ENCODE measurements around the gene PIGU. TPM values are rescaled to one million over a fixed set of nuclear protein-coding genes. Genes with fewer than 3 reads are reported as not detected.

Gene PIGU
- total RNA-seq, 1 experiment from 2014 or later = 25.0 TPM

DNA sequence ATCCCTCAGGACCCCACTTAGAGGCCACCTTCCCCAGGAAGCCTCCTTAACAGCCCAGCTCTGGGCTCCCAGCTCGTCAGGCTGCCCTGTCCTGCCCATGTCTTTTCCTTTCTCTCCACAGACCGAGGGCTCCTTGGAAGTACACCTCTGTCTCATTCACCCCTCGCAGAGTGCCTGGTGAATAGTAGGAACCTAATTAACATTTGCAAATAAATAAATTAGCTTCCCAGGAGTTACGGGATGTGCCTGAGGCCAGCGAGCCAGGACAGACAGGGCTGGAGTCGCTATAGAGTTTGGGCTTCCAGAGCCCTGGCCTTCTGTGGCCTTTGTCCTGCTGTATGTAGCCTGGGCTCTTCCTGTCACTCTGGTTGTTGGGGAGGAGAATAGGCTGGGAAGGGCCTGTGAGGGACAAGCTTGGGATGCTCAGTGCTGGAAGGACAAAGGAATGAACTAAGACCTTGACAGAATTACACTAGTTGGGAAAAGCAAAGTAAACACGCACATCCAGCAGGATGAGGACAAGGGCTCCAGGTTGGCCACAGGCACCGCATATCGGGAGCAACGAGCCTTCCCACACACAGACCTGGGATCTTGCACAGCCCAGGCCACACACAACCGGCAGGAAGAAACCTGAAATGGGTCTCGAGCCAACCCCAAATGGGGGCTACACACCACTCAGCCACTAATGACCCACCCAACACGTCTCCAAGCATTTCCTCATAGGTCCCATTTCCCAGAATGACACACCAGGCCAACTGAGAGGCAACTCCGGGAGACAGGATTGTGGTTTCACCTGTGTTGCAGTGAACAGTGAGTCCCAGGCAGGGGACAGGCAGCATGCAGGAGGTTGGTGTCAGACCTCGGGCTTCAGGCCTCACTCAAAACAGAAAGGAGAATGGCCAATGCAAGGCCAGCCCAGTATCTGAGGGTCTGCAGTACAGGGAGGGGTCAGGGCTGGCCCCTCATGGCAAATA lies 108.7 kb downstream of the PIGU start:
- POLR2A ChIA-PET (ENCODE audit: unreplicated experiment) = no interaction called here
- intact Hi-C loops (cut with micrococcal nuclease; ENCODE audit: unreplicated experiment) = no loop called here
- Histone ChIP-seq H3K27ac (no peak overlapping the region), H3F3A (ENCODE audit: insufficient read depth, low read depth) (no peaks in the 10 kb centered on the region; the same call in 1 of the 2 replicates), H3K36me3 (ENCODE audit: low read depth) (no peaks in the 10 kb centered on the region), H3K27me3 (ENCODE audit: insufficient read depth, low read depth) (no peaks in the 10 kb centered on the region), H4K20me1 (ENCODE audit: insufficient read depth) (no peaks in the 10 kb centered on the region), H3K79me2 (ENCODE audit: low read depth) (no peaks in the 10 kb centered on the region), H3K4me2 (no peak overlapping the region), H3K9me2 (ENCODE audit: insufficient read depth) (no peaks in the 10 kb centered on the region), H3K4me1 (replicated peaks; ENCODE audit: insufficient read depth) (no peaks in the 10 kb centered on the region), H3K9me3 (ENCODE audit: insufficient read depth, low read depth) (no peaks in the 10 kb centered on the region), H2AFZ (no peak overlapping the region), H3K4me3 (no peak overlapping the region)
- no TSS peak for BruUV-seq (replicated peaks)
- TF ChIP-seq EZH2 (IDR thresholded peaks at IDR 0.05; ENCODE audit: low read depth) = no peak
- TF ChIP-seq, protein P1, sequence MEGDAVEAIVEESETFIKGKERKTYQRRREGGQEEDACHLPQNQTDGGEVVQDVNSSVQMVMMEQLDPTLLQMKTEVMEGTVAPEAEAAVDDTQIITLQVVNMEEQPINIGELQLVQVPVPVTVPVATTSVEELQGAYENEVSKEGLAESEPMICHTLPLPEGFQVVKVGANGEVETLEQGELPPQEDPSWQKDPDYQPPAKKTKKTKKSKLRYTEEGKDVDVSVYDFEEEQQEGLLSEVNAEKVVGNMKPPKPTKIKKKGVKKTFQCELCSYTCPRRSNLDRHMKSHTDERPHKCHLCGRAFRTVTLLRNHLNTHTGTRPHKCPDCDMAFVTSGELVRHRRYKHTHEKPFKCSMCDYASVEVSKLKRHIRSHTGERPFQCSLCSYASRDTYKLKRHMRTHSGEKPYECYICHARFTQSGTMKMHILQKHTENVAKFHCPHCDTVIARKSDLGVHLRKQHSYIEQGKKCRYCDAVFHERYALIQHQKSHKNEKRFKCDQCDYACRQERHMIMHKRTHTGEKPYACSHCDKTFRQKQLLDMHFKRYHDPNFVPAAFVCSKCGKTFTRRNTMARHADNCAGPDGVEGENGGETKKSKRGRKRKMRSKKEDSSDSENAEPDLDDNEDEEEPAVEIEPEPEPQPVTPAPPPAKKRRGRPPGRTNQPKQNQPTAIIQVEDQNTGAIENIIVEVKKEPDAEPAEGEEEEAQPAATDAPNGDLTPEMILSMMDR (conservative IDR thresholded peaks at IDR 0.05) = no peak
- DNase-seq = no peak
- CTCF ChIA-PET = no interaction called here

DNA sequence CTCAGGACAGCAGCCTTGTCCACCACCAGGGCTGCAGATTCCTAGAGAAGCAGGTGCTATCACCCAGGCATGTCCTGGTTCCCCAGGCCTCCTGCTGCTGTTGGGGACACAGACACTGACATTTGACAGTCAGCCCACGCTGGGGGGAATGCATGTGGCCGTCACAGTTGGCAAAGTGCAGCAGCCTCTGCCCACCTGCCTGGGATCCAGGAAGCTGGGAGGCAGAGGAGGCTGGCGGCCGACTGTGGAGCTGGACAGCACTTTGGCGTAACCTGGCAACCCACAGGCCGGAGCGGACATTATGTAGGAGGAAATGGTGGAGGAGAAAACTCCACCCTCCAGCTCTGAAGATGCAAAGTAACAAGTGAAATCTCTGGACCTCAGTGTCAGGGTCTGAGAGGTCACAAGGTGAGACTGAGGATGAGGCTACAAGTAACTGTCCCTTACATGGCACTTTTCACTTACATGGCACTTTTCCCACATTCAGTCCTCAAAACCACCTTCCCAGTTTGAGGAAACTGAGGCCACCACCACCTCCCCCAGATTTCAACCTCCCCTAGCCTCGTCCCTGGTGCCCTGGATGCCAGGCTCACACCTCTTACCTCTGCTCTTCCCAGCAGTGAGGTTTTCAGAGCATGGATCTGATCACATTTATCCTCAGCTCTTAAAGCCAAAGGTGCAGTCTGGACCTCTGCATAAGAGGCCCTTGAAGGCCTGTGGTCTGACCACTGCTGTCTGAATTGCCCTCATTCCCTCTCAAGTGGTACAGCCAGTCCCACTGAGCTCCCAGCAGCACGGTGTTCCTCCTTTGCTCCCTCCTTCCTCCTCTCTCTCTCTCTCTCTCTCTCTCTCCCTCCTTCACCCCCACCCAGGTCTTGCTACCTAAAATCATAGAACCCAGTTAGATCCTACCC lies 109.7 kb downstream of the PIGU start:
- no peaks in the 10 kb centered on the region for H3K27me3 ChIP-seq (ENCODE audit: insufficient read depth, low read depth)
- ChIA-PET POLR2A (ENCODE audit: unreplicated experiment) (no interaction called here), CTCF (interaction anchor here (0.6 kb wide), 1 partner anchor 90 kb away, joined by 4 read pairs; no protein-coding TSS in a partner anchor)
- H3K4me2 ChIP-seq = no peak overlapping the region
- no peak for TF ChIP-seq EZH2 (IDR thresholded peaks at IDR 0.05; ENCODE audit: low read depth)
- BruUV-seq (replicated peaks) = no TSS peak
- H3K9me3 ChIP-seq (ENCODE audit: insufficient read depth, low read depth) = no peaks in the 10 kb centered on the region
- no peak for DNase-seq
- no peak overlapping the region for H3K27ac ChIP-seq
- intact Hi-C loops (cut with micrococcal nuclease; ENCODE audit: unreplicated experiment) = no loop called here
- no peaks in the 10 kb centered on the region for H3K79me2 ChIP-seq (ENCODE audit: low read depth)
- H4K20me1 ChIP-seq (ENCODE audit: insufficient read depth) = no peaks in the 10 kb centered on the region
- H3K4me3 ChIP-seq = no peak overlapping the region
- no peaks in the 10 kb centered on the region for H3K36me3 ChIP-seq (ENCODE audit: low read depth)
- no peak overlapping the region for H2AFZ ChIP-seq
- H3K4me1 ChIP-seq (replicated peaks; ENCODE audit: insufficient read depth) = no peaks in the 10 kb centered on the region
- no peaks in the 10 kb centered on the region; the same call in 1 of the 2 replicates for H3F3A ChIP-seq (ENCODE audit: insufficient read depth, low read depth)
- no peaks in the 10 kb centered on the region for H3K9me2 ChIP-seq (ENCODE audit: insufficient read depth)

DNA sequence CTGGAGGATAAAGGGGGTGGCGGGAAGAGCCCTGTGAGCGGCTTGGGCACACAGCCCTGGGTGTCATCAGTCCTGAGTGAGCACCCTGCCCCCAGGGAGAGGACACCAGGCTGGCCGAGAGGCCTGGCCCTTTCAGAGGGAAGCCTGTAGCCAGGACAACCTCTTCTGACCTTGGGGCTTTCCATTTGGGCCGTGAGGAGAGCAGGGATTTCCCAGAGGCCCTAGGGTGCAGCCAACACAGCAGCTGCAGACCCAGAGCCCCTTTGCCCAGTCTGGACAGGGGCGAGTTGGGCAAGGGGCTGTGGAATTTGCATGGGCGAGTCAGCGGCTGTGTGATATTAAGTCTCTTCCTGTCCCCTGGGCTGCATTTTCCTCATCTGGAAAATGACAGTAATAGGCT lies 112.1 kb downstream of the PIGU start:
- Histone ChIP-seq H3K4me3 (no peak overlapping the region), H3F3A (ENCODE audit: insufficient read depth, low read depth) (no peaks in the 10 kb centered on the region), H3K4me1 (replicated peaks; ENCODE audit: insufficient read depth) (no peaks in the 10 kb centered on the region), H3K27me3 (ENCODE audit: insufficient read depth, low read depth) (no peaks in the 10 kb centered on the region), H3K27ac (no peak overlapping the region), H3K9me2 (ENCODE audit: insufficient read depth) (no peaks in the 10 kb centered on the region), H3K36me3 (ENCODE audit: low read depth) (no peaks in the 10 kb centered on the region), H3K79me2 (ENCODE audit: low read depth) (no peaks in the 10 kb centered on the region), H3K4me2 (no peak overlapping the region), H4K20me1 (ENCODE audit: insufficient read depth) (no peaks in the 10 kb centered on the region), H3K9me3 (ENCODE audit: insufficient read depth, low read depth) (no peaks in the 10 kb centered on the region), H2AFZ (no peak overlapping the region)
- intact Hi-C loops (cut with micrococcal nuclease; ENCODE audit: unreplicated experiment) = no loop called here
- no peak for TF ChIP-seq EZH2 (IDR thresholded peaks at IDR 0.05; ENCODE audit: low read depth)
- TF ChIP-seq, protein P1 (conservative IDR thresholded peaks at IDR 0.05) = no peak
- no peak for DNase-seq
- no TSS peak for BruUV-seq (replicated peaks)
- ChIA-PET POLR2A (ENCODE audit: unreplicated experiment) (interaction anchor here (0.7 kb wide), 1 partner anchor 125 kb away, joined by 11 read pairs; no protein-coding TSS in a partner anchor), CTCF (no interaction called here)
